Measurements from ENCODE around the gene MCL1. TPM values are rescaled to one million over a fixed set of nuclear protein-coding genes. Genes with fewer than 3 reads are reported as not detected.

Gene MCL1
- total and polyA plus RNA-seq, 2 of the 13 experiments (the other 11 are each of a cell fraction or from before 2014, with no cell fraction given) = 69.5 to 125 TPM

- Histone ChIP-seq H3K36me3 (replicated peaks in 1 of 2; ENCODE audit: control insufficient read depth in 1 of 2, insufficient read depth in 2 of 2, low read length in 2 of 2) (peaks cover 0 to 4% of the 10 kb centered on the region in 2 experiments; a peak in 1 of 5 replicates), H3K9ac (ENCODE audit: insufficient read depth, low read depth, low read length) (0 out of 2 replicates have a peak overlapping the region, but pooled peaks have one; percentile 21), H2AFZ (ENCODE audit: low read length) (no peak overlapping the region), H3K9me3 (ENCODE audit: low read length) (no peaks in the 10 kb centered on the region), H3K4me2 (ENCODE audit: low read depth, low read length) (peak overlapping the region; percentile 100), H3K79me2 (ENCODE audit: insufficient read depth, low read length) (no peaks in the 10 kb centered on the region), H3K27me3 (ENCODE audit: control insufficient read depth in 1 of 2, insufficient read depth in 2 of 2, low read length in 2 of 2) (no peaks in the 10 kb centered on the region; a peak in 1 of 5 replicates), H4K20me1 (ENCODE audit: insufficient read depth, low read length) (no peaks in the 10 kb centered on the region), H3K27ac (ENCODE audit: extremely low read length, insufficient read depth, low read length) (peak overlapping the region; percentile 13), H3K4me1 (ENCODE audit: insufficient read depth, low read length) (peaks cover 58% of the 10 kb centered on the region), H3K4me3 (replicated peaks in 1 of 3; ENCODE audit: insufficient read depth in 1 of 3, low read depth in 2 of 3, low read length in 3 of 3) (peak overlapping the region in 1 of 3 experiments; percentile 83; a peak in 1 of 6 replicates)
- DNase-seq (ENCODE audit: low spot score) (no peak), FAIRE-seq (no peak), ATAC-seq (no peak)
- in situ Hi-C loops (cut with HindIII; ENCODE audit: extremely low pct_ligation_motif_present, low pct_unique_long_range_greater_than_20kb) (loop anchor here (5.0 kb wide), 1 partner anchor 84 kb away; no protein-coding TSS in a partner anchor), intact Hi-C loops (cut with micrococcal nuclease; ENCODE audit: unreplicated experiment) (loop anchor here (10.0 kb wide), 1 partner anchor 296 kb away; the partner anchor contains the start of gene CA14)
- ChIA-PET CTCF (ENCODE audit: low intra/inter-chr PET ratio, low total read pairs) (interaction anchor here (1.0 kb wide), 1 partner anchor 87 kb away, joined by 3 read pairs; no protein-coding TSS in a partner anchor), POLR2A (interaction anchor here (0.9 to 6.9 kb wide), 9 partner anchors 11 to 187 kb away, joined by 4 to 88 read pairs (median 6); partner anchors contain the start of genes ENSA, FALEC, MCL1 and RPRD2)
- WGBS (ENCODE audit: low lambda C conversion rate) = 65% methylated on average over 9 of the region's 11 CpGs
- TF ChIP-seq ZNF687 (CRISPR knock-in tag; IDR thresholded peaks at IDR 0.05) (no peak), TBX3 (IDR thresholded peaks at IDR 0.05; ENCODE audit: borderline replicate concordance) (no peak), NR3C1 (CRISPR knock-in tag; IDR thresholded peaks at IDR 0.05) (no peak), ZNF672 (CRISPR knock-in tag; IDR thresholded peaks at IDR 0.05) (no peak), NONO (IDR thresholded peaks at IDR 0.05) (no peak), NONO (CRISPR knock-in tag; conservative IDR thresholded peaks at IDR 0.05) (no peak), ZNF33B (CRISPR knock-in tag; IDR thresholded peaks at IDR 0.05) (no peak), HOXA9 (CRISPR knock-in tag; IDR thresholded peaks at IDR 0.05; ENCODE audit: borderline replicate concordance) (no peak), ZXDC (CRISPR knock-in tag; IDR thresholded peaks at IDR 0.05) (no peak), KAT8 (CRISPR knock-in tag; IDR thresholded peaks at IDR 0.05) (no peak), KDM5B (CRISPR knock-in tag; IDR thresholded peaks at IDR 0.05; ENCODE audit: borderline replicate concordance) (0 out of 2 replicates have a peak, but pooled peaks have one; percentile 29), ZNF460 (CRISPR knock-in tag; IDR thresholded peaks at IDR 0.05; ENCODE audit: borderline replicate concordance) (peak; percentile 47; the same call in 1 of the 2 replicates), MLLT10 (CRISPR knock-in tag; IDR thresholded peaks at IDR 0.05) (no peak), NCOA5 (CRISPR knock-in tag; IDR thresholded peaks at IDR 0.05) (no peak)
- TF ChIP-seq, protein P1, sequence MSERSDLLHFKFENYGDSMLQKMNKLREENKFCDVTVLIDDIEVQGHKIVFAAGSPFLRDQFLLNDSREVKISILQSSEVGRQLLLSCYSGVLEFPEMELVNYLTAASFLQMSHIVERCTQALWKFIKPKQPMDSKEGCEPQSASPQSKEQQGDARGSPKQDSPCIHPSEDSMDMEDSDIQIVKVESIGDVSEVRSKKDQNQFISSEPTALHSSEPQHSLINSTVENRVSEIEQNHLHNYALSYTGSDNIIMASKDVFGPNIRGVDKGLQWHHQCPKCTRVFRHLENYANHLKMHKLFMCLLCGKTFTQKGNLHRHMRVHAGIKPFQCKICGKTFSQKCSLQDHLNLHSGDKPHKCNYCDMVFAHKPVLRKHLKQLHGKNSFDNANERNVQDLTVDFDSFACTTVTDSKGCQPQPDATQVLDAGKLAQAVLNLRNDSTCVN (CRISPR knock-in tag; IDR thresholded peaks at IDR 0.05; ENCODE audit: borderline replicate concordance) = no peak
- BruUV-seq (replicated peaks) = no TSS peak
Observed at GRCh38 chr1:150551051-150551783, 28.2 kb downstream of the MCL1 start.
